ENCODE data around the gene PLK2. TPM values are rescaled to one million over a fixed set of nuclear protein-coding genes. Genes with fewer than 3 reads are reported as not detected.

The PLK2 gene
- total RNA-seq: 10 to 100 TPM; 45.5 to 53.6 TPM
- polyA plus RNA-seq (ENCODE audit: insufficient read length in 6 of 6): 100 to 1,000 TPM; 243 to 329 (median 271) TPM
- long read RNA-seq, donor 1, transcript PLK2-201 (14 exons, 2,960 nt): minor isoform, 13 of 115 reads
- long read RNA-seq, donor 1, transcript PLK2-206 (2 exons, 625 nt): major isoform, 45 of 115 reads
- long read RNA-seq, donor 1, transcript PLK2-213 (3 exons, 823 nt): minor isoform, 10 of 115 reads
- long read RNA-seq, donor 1, partial matches to known transcripts: 43 of 115 reads
- long read RNA-seq, donor 1, other reads (novel, unspliced or antisense): 0 of 115 reads
- long read RNA-seq, donor 2, transcript PLK2-212 (2 exons, 275 nt): minor isoform, 6 of 114 reads
- long read RNA-seq, donor 2, transcript PLK2-213 (3 exons, 823 nt): minor isoform, 13 of 114 reads
- long read RNA-seq, donor 2, transcript PLK2-201 (14 exons, 2,960 nt): minor isoform, 7 of 114 reads
- long read RNA-seq, donor 2, transcript PLK2-206 (2 exons, 625 nt): major isoform, 43 of 114 reads
- long read RNA-seq, donor 2, partial matches to known transcripts: 39 of 114 reads
- long read RNA-seq, donor 2, other reads (novel, unspliced or antisense): 0 of 114 reads
- long read RNA-seq, donor 3, transcript PLK2-201 (14 exons, 2,960 nt): major isoform, 19 of 44 reads
- long read RNA-seq, donor 3, transcript PLK2-206 (2 exons, 625 nt): minor isoform, 8 of 44 reads
- long read RNA-seq, donor 3, partial matches to known transcripts: 11 of 44 reads
- long read RNA-seq, donor 3, other reads (novel, unspliced or antisense): 0 of 44 reads
- long read RNA-seq, donor 4, partial matches to known transcripts: 2 of 8 reads
- long read RNA-seq, donor 4, other reads (novel, unspliced or antisense): 2 of 8 reads
- long read RNA-seq, donor 5, transcript PLK2-213 (3 exons, 823 nt): minor isoform, 8 of 88 reads
- long read RNA-seq, donor 5, transcript PLK2-206 (2 exons, 625 nt): major isoform, 33 of 88 reads
- long read RNA-seq, donor 5, transcript PLK2-201 (14 exons, 2,960 nt): minor isoform, 8 of 88 reads
- long read RNA-seq, donor 5, partial matches to known transcripts: 31 of 88 reads
- long read RNA-seq, donor 5, other reads (novel, unspliced or antisense): 0 of 88 reads
- long read RNA-seq, donor 6, transcript PLK2-206 (2 exons, 625 nt): major isoform, 10 of 41 reads
- long read RNA-seq, donor 6, transcript PLK2-201 (14 exons, 2,960 nt): minor isoform, 8 of 41 reads
- long read RNA-seq, donor 6, partial matches to known transcripts: 16 of 41 reads
- long read RNA-seq, donor 6, other reads (novel, unspliced or antisense): 0 of 41 reads
- long read RNA-seq, donor 7, transcript PLK2-201 (14 exons, 2,960 nt): major isoform, 12 of 20 reads
- long read RNA-seq, donor 7, transcript PLK2-206 (2 exons, 625 nt): minor isoform, 6 of 20 reads
- long read RNA-seq, donor 7, partial matches to known transcripts: 0 of 20 reads
- long read RNA-seq, donor 7, other reads (novel, unspliced or antisense): 0 of 20 reads
- long read RNA-seq, donor 8, transcript PLK2-201 (14 exons, 2,960 nt): major isoform, 14 of 54 reads
- long read RNA-seq, donor 8, transcript PLK2-206 (2 exons, 625 nt): minor isoform, 13 of 54 reads
- long read RNA-seq, donor 8, partial matches to known transcripts: 24 of 54 reads
- long read RNA-seq, donor 8, other reads (novel, unspliced or antisense): 0 of 54 reads
- long read RNA-seq, donor 9: 0 reads
- long read RNA-seq, donor 10, partial matches to known transcripts: 0 of 3 reads
- long read RNA-seq, donor 10, other reads (novel, unspliced or antisense): 0 of 3 reads
- long read RNA-seq, donor 11, transcript PLK2-206 (2 exons, 625 nt): major isoform, 8 of 11 reads
- long read RNA-seq, donor 11, partial matches to known transcripts: 0 of 11 reads
- long read RNA-seq, donor 11, other reads (novel, unspliced or antisense): 0 of 11 reads
- long read RNA-seq, donor 12, transcript PLK2-206 (2 exons, 625 nt): major isoform, 21 of 54 reads
- long read RNA-seq, donor 12, transcript PLK2-201 (14 exons, 2,960 nt): minor isoform, 8 of 54 reads
- long read RNA-seq, donor 12, partial matches to known transcripts: 21 of 54 reads
- long read RNA-seq, donor 12, other reads (novel, unspliced or antisense): 0 of 54 reads

DNA sequence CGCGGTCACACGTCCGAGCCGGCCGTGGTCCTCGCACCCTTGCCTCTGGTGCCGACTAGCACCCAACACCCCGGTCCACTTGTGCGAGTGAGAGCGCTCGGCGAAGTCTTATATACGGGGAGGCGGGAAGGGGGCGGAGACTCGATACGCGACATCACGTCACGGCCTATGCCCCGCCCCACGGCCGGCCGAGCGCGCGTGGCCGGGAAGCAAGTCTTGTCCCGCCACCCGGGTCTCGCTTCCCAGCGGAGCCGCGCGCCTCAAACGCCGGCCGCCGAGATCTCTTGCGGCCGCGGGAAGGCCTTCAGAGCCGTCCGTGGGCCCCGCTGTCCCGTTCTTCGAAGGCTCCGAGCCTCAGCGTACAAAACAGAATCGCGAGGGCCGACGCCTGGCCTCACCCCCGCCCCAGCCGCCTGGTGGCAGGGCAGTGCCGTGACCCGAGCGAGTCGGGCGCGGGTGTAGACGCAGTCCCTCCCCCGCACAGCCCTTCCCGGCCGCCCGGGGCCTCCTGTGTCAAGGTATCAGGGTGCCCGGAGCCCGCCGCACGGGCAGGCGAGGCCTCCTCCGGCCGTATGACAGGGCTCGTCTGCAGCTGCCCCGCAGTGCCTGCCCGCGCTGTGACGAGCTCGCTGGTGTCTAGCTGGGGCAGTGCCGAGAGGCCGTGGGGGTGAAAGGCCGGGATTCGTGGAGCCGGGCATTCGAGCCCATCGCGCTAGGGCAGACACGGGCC is at the start of gene PLK2:
TSS of gene PLK2 (minus strand) at position 85 of the 730 bp plus-strand sequence. CDS start 127 bp downstream, outside the sequence.
- Histone ChIP-seq H3K9me3 (no peaks in the 10 kb centered on the region), H3K27ac (peak within 1 kb of the TSS; percentile 96 to 99), H3K36me3 (peaks cover 0 to 18% of the 10 kb centered on the region in 2 donors), H3K4me1 (peaks cover 0 to 24% of the 10 kb centered on the region in 2 donors), H3K27me3 (peaks cover 0 to 20% of the 10 kb centered on the region in 2 donors), H3K4me3 (peak within 1 kb of the TSS; percentile 62 to 77)
- TF ChIP-seq, protein P1, sequence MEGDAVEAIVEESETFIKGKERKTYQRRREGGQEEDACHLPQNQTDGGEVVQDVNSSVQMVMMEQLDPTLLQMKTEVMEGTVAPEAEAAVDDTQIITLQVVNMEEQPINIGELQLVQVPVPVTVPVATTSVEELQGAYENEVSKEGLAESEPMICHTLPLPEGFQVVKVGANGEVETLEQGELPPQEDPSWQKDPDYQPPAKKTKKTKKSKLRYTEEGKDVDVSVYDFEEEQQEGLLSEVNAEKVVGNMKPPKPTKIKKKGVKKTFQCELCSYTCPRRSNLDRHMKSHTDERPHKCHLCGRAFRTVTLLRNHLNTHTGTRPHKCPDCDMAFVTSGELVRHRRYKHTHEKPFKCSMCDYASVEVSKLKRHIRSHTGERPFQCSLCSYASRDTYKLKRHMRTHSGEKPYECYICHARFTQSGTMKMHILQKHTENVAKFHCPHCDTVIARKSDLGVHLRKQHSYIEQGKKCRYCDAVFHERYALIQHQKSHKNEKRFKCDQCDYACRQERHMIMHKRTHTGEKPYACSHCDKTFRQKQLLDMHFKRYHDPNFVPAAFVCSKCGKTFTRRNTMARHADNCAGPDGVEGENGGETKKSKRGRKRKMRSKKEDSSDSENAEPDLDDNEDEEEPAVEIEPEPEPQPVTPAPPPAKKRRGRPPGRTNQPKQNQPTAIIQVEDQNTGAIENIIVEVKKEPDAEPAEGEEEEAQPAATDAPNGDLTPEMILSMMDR (IDR thresholded peaks at IDR 0.05): peak; percentile 35 to 52
- peak; percentile 92 for ATAC-seq
- intact Hi-C loops (cut with DNase I): loop anchor here in 1 of 2 donors (5.0 kb wide), 2 partner anchors 678 to 1163 kb away; no protein-coding TSS in a partner anchor
- peak; percentile 94 to 97 (median 96) for DNase-seq

DNA sequence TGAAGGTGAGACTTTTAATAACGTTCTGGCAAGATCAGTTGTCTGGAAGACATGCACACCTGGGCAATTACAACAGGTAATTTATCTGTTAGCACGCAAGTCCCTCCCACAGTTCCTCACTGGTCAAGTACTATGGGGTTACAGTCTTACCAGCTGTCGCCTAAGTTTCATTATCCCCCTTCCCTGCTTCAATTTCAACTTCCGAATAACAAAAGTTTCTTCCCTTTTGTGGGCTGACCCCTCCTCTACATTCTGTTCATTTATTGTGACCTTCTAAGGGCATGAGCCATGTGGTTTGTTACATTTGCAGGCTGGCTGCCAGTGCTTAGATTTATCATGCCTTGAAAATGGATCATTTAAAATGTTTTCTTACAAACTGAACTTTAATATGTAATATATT is 47.8 kb upstream of the PLK2 start:
- Histone ChIP-seq H3K9me3 (peaks cover 0 to 1% of the 10 kb centered on the region in 2 donors), H3K27me3 (no peaks in the 10 kb centered on the region), H3K27ac (no peak overlapping the region), H3K4me3 (no peak overlapping the region), H3K4me1 (peaks cover 0 to 20% of the 10 kb centered on the region in 2 donors), H3K36me3 (no peaks in the 10 kb centered on the region)
- TF ChIP-seq, protein P1 (IDR thresholded peaks at IDR 0.05): no peak
- no peak for ATAC-seq
- no peak for DNase-seq
- intact Hi-C loops (cut with DNase I): no loop called here

DNA sequence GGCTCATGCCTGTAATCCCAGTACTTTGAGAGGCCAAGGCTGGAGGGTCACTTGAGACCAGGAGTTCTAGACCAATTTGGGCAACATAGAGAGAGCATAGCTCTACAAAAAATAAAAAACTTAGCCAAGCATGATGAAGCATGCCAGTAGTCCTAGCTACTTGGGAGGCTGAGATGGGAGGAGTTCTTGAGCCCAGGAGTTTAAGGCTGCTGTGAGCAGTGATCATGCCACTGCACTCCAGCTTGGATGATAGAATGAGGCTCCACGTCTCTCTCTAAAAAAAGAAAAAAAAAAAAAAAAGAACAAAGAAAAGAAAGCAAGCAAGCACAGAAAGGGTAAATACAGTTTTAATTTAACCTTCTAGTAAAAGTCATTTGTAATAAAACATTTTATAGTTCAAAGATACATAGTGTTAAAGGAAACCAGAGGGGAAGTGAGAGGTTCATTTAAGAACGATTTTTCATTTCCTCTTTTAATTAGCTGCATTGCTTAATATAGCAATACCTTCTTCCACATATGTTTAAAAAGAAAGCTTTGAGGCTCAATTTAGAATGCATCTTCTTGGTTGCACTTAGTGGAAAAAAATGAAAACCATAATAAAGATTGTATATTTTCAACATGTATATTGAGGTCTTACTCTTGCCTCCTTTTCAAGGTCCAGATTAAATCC is 46.2 kb upstream of the PLK2 start:
- DNase-seq: no peak
- Histone ChIP-seq H3K27me3 (no peaks in the 10 kb centered on the region), H3K9me3 (no peaks in the 10 kb centered on the region), H3K4me3 (no peak overlapping the region), H3K27ac (peak overlapping the region in 1 of 2 donors; percentile 29), H3K4me1 (peaks cover 0 to 20% of the 10 kb centered on the region in 2 donors), H3K36me3 (no peaks in the 10 kb centered on the region)
- intact Hi-C loops (cut with DNase I): no loop called here
- TF ChIP-seq, protein P1 (IDR thresholded peaks at IDR 0.05): no peak
- ATAC-seq: no peak

Data from left lung (tissue), 14 donors.